HTR-8/SVneo (cell line): ENCODE results near the gene PPEF1.

Experiments used
- DNase-seq: peaks from one replicate; pipeline ENCODE4 v3.0.0; 2011; ENCODE audit warnings: low spot score, mixed read lengths; ENCODE audit not compliant: insufficient read length
- FAIRE-seq: peaks from 2 replicates; lab custom pipeline; 2011; peaks lifted over from hg19 to GRCh38; lab: Jason Lieb, UNC

The PPEF1 gene

GRCh38 chrX:18707426-18708049, at the start of gene PPEF1:
TSS of gene PPEF1 (plus strand) at chrX:18707645. CDS start at chrX:18707781, 136 bp downstream.
- FAIRE-seq, result no peak
- no peak for DNase-seq

GRCh38 chrX:18661273-18661672, 46.2 kb upstream of the PPEF1 start:
- DNase-seq (no peak), FAIRE-seq (no peak)

- DNase-seq (no peak), FAIRE-seq (no peak)
These were observed 42.5 kb upstream of the PPEF1 start for GRCh38 chrX:18664947-18665346.

GRCh38 chrX:18666614-18667013, 40.8 kb upstream of the PPEF1 start:
- no peak for DNase-seq
- FAIRE-seq, result no peak

GRCh38 chrX:18668071-18668835, 39.2 kb upstream of the PPEF1 start:
- no peak for FAIRE-seq
- DNase-seq, result no peak

GRCh38 chrX:18672008-18672407, 35.4 kb upstream of the PPEF1 start, which contains the start of gene RS1:
TSS of gene RS1 (minus strand) at chrX:18672108. CDS start at chrX:18672068, 40 bp downstream.
- FAIRE-seq, result no peak
- no peak for DNase-seq

- no peak for DNase-seq
- no peak for FAIRE-seq
These were observed 33.0 kb upstream of the PPEF1 start for GRCh38 chrX:18674417-18674787.

- no peak for FAIRE-seq
- peak; percentile 21 for DNase-seq
These were observed 32.4 kb upstream of the PPEF1 start for GRCh38 chrX:18674788-18675735.

GRCh38 chrX:18676050-18676449, 31.4 kb upstream of the PPEF1 start:
- FAIRE-seq (no peak), DNase-seq (no peak)

- DNase-seq (no peak), FAIRE-seq (no peak)
These were observed 31.0 kb upstream of the PPEF1 start for GRCh38 chrX:18676470-18676869.

GRCh38 chrX:18677161-18677869, 30.1 kb upstream of the PPEF1 start:
- DNase-seq (no peak), FAIRE-seq (no peak)

GRCh38 chrX:18681996-18682395, 25.4 kb upstream of the PPEF1 start:
- FAIRE-seq (no peak), DNase-seq (no peak)

GRCh38 chrX:18682979-18683387, 24.5 kb upstream of the PPEF1 start:
- DNase-seq, result no peak
- no peak for FAIRE-seq

GRCh38 chrX:18687856-18688495, 19.5 kb upstream of the PPEF1 start:
- DNase-seq (no peak), FAIRE-seq (no peak)

GRCh38 chrX:18691431-18691830, 16.0 kb upstream of the PPEF1 start:
- no peak for FAIRE-seq
- no peak for DNase-seq

- FAIRE-seq, result no peak
- no peak for DNase-seq
These were observed 14.9 kb upstream of the PPEF1 start for GRCh38 chrX:18692541-18692940.

GRCh38 chrX:18696653-18697052, 10.8 kb upstream of the PPEF1 start:
- DNase-seq, result no peak
- FAIRE-seq, result no peak

GRCh38 chrX:18698737-18699650, 8.5 kb upstream of the PPEF1 start:
- DNase-seq, result no peak
- FAIRE-seq, result no peak
